CD4-positive, alpha-beta T cell treated with Interleukin-15 for 4 hours (primary cell): ENCODE measurements around the gene LALBA.
"Not testable (repeated sequence)": the region's sequence is repeated elsewhere in the genome, so short reads cannot be mapped to it uniquely, and the experiment has no call there.

Experiments used
- DNase-seq: peaks from one replicate; pipeline ENCODE4 v3.0.0-alpha.2; 2020; ENCODE audit warnings: low spot score

LALBA gene

DNA sequence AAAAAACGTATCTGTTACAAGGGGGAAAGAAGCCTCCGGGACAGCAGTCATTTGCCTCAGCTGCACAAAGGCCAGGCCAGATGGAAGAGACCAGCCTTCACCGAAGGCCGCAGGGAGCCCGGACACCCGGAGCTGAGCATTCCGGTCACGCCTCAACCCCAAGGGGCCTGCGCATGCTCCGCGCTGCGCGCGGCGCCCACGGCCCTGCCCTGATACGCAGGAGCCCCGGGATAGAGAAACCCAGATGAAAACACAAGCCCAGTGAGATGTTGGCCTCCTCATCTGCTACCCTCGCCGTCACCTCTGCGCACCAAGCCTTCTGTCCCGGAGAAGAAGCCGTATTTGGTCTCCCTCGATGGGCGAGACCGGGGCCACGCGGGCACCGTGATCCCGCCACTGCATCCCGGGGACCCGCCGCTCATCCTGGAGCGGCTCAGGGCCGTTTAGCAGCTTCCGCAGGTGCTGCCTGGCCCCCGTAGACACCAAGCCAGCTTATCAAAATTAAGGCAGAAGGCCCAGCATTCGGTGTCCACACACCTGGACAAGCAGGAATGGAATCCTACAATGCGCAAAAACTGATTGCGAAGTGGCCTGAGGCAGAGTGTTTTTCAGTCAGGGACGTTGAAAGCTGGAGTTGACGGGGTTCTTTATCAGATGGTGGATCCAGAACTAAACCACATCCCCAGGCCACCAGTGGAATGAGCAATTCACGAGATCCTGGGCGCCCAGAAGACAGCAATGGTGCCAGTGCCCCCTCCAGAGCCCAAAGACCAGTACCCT is 41.8 kb downstream of the LALBA start:
- no peak for DNase-seq

DNA sequence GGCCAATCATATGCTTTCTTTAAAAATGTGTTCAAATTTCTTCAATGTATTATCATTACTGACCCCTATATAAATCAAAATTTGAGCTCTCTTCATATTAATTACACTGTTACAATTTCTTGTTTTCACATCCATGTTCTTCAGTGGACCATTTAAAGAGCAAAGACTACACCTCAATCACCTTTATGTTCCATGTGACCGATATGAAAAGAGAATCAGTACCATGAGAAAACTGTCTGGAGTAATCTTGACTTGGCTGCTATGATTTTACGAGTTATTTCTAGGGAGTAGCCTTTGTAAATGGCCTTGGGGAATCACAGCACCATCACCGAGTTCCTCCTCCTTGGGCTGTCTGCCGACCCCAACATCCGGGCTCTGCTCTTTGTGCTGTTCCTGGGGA is 44.5 kb downstream of the LALBA start, which contains the start of gene OR8S1:
TSS of gene OR8S1 (plus strand) at position 301 of the 400 bp plus-strand sequence. CDS start at position 301, 0 bp downstream.
- DNase-seq = no peak

DNA sequence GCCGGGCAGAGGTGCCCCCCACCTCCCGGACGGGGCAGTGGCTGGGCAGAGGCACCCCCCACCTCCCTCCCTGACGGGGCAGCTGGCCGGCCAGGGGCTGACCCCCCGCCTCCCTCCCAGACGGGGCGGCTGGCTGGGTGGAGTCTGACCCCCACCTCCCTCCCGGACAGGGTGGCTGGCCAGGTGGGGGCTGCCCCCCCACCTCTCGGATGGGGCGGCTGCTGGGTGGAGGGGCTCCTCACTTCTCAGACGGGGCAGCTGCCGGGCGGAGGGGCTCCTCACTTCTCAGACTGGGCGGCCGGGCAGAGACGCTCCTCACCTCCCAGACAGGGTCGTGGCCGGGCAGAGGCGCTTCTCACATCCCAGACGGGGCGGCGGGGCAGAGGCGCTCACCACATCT is 49.5 kb downstream of the LALBA start:
- not testable (repeated sequence) for DNase-seq
